ENCODE data around the gene DNAJC17. TPM values are rescaled to one million over a fixed set of nuclear protein-coding genes. Genes with fewer than 3 reads are reported as not detected.

DNAJC17 gene
- total and polyA plus RNA-seq, 12 donors: 9.9 to 62.1 (median 16.2) TPM

GRCh38 chr15:40770147-40770721, 37.0 kb downstream of the DNAJC17 start:
- DNase-seq: no peak
- Histone ChIP-seq H3K27me3 (no peaks in the 10 kb centered on the region), H3K9me3 (no peaks in the 10 kb centered on the region), H3K27ac (peak overlapping the region in 4 of 10 donors; percentile 7 to 35 (median 20)), H3K4me3 (no peak overlapping the region), H3K4me1 (peaks cover 0 to 27% (median 10%) of the 10 kb centered on the region in 9 donors), H3K36me3 (peaks cover 0 to 74% (median 31%) of the 10 kb centered on the region in 9 donors)
- WGBS, 2 donors: 83 to 88% methylated on average over 17 of the region's 17 CpGs
- intact Hi-C loops (cut with DNase I): loop anchor here in 1 of 10 donors (10.0 kb wide), 1 partner anchor 95 kb away; no protein-coding TSS in a partner anchor
- ATAC-seq: no peak
- no peak for TF ChIP-seq CTCF (IDR thresholded peaks at IDR 0.05)

- 66 to 68% methylated on average over 28 of the region's 28 CpGs for WGBS, 2 donors
- H3K4me3 ChIP-seq: no peak within 1 kb of the TSS
- H3K9me3 ChIP-seq: no peaks in the 10 kb centered on the region
- no peaks in the 10 kb centered on the region for H3K27me3 ChIP-seq
- TF ChIP-seq CTCF (IDR thresholded peaks at IDR 0.05): no peak
- intact Hi-C loops (cut with DNase I): loop anchor here in 1 of 10 donors (10.0 kb wide), 1 partner anchor 95 kb away; no protein-coding TSS in a partner anchor
- H3K27ac ChIP-seq: peak within 1 kb of the TSS in 8 of 10 donors; percentile 7 to 44 (median 18)
- H3K4me1 ChIP-seq: peaks cover 0 to 34% (median 16%) of the 10 kb centered on the region in 9 donors
- DNase-seq (no peak), ATAC-seq (peak in 2 of 8 donors; percentile 8 to 15)
- peaks cover 0 to 66% (median 23%) of the 10 kb centered on the region in 9 donors for H3K36me3 ChIP-seq
Measured at GRCh38 chr15:40769274-40770146, 37.8 kb downstream of the DNAJC17 start, which contains the start of gene C15orf62. TSS of gene C15orf62 (plus strand) at chr15:40769980. CDS start at chr15:40770496, 516 bp downstream.

GRCh38 chr15:40768521-40769273, 38.6 kb downstream of the DNAJC17 start:
- Histone ChIP-seq H3K4me3 (no peak overlapping the region), H3K27ac (peak overlapping the region in 6 of 10 donors; percentile 9 to 44 (median 26)), H3K4me1 (peaks cover 0 to 42% (median 24%) of the 10 kb centered on the region in 9 donors), H3K36me3 (peaks cover 0 to 58% (median 15%) of the 10 kb centered on the region in 9 donors), H3K27me3 (no peaks in the 10 kb centered on the region), H3K9me3 (no peaks in the 10 kb centered on the region)
- DNase-seq (no peak), ATAC-seq (peak in 1 of 8 donors; percentile 1)
- no peak for TF ChIP-seq CTCF (IDR thresholded peaks at IDR 0.05)
- WGBS, 2 donors: 78 to 82% methylated on average over 20 to 21 of the region's 21 CpGs
- intact Hi-C loops (cut with DNase I): no loop called here
